T-helper 22 cell (primary cell): ENCODE results near the gene LY6G5B.

Experiments
- DNase-seq: peaks from one replicate; pipeline ENCODE4 v3.0.0-alpha.2; 2020; ENCODE audit warnings: low read depth

Gene LY6G5B

GRCh38 chr6:31715022-31715958 is 45.5 kb downstream of the LY6G5B start, which contains the start of gene LY6G6D:
TSS of gene LY6G6D (plus strand) at chr6:31715348. CDS start at chr6:31715356, 8 bp downstream.
- no peak for DNase-seq

DNA sequence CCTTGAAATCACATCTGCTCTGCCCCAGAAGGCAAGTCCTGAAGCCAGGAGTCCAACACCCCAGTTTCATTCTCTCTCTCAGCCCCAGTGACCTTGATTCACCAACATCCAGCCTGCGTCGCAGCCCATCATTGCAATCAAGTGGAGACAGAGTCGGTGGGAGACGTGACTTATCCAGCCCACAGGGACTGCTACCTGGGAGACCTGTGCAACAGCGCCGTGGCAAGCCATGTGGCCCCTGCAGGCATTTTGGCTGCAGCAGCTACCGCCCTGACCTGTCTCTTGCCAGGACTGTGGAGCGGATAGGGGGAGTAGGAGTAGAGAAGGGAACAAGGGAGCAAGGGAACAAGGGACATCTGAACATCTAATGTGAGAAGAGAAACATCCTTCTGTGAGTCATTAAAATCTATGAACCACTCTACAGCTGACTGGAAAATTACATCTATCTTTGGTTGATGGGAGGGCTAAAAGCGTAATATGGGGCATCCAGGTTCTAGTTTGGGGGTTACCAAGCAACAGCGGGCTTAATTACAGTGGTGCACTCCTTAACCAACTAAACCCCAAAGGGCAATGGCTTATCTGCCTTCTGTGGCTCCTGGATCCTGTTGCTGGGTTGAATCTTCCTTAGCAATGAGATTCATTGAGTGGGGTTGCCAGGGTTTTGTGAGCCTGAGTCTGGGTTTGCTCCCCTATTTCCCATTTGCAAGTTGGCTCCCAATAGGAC is 47.9 kb downstream of the LY6G5B start:
- DNase-seq, result no peak

DNA sequence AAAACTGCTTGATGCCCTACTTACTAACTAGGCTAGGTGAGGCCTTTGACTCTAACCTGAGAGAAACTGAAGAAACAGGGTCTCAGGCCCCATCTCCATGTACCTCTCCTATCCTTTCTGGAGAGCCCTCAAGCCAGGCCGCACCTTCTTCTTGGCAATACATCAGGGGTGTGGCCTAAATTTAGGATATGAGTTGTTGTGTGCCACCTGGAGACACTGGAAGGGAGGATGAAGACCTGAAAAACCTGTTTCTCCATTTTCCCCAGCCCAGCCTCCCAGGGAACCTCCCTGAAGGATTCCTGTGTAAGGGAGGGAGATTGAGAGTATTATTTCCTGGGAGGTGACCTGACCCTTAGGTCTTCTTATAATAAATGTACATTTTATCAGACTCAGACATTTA is 48.5 kb downstream of the LY6G5B start:
- no peak for DNase-seq

DNA sequence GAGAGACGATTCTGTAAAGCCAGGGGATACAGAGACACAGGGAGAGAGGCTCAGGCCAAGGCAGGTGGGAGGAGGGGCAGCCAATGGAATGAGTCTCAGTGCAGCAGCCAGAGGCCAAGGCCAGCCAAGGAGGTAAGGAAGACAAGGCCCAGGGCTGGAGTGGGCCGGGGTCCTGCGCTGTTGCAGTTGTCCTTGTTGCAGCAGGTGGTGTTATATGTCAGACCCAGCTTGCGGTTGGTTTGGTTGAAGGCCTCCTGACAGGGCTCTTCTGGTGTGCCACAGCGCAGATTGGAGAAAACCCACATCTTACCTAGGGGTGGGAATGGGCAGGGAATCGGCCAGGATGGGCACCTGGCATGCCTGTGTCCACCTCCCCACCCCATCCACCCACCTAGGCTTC is 49.2 kb downstream of the LY6G5B start:
- DNase-seq, result no peak

- DNase-seq, result no peak
Observed at GRCh38 chr6:31720196-31720770, 50.5 kb downstream of the LY6G5B start.

DNA sequence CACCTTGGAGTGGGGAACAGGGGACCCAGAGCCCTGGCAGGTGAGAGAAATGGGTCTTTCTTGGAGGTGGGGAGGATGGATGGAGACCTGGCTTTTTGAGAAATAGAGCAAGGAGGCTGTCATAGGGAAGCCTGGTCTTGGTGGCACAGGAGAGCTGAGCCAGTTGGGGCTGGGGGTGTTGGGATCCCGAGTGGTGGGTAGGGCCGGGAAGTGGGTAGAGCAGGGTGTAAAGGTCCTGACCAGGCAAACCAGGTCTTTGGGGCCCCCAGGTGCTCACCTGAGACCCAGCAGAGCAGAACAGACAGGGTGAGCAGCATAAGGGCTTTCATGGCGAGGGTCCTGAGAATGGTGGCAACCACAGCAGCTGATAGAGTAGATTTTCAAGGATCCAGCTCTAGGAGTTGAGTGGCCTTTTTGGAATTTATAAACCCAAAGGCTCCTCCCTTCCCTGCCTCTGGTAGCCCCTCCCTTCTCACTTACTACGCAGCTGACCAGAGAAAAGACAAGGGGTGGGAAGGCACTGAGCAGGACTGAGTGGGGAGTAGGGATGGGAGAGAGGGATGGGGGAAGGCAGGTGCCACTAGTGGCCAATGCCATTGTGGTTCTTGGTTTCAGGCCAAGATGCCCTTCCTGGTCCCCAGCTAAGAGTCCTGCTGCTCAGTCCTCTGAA is 51.7 kb downstream of the LY6G5B start, which contains the start of gene LY6G6C:
TSS of gene LY6G6C (minus strand) at position 396 of the 670 bp plus-strand sequence. CDS start at position 329, 67 bp downstream.
- DNase-seq, result no peak

GRCh38 chr6:31722173-31722572 is 52.4 kb downstream of the LY6G5B start:
- DNase-seq, result no peak
